ENCODE results near the gene VDAC2. TPM values are rescaled to one million over a fixed set of nuclear protein-coding genes. Genes with fewer than 3 reads are reported as not detected.

VDAC2 gene
- total RNA-seq, 1 donor, result 110 TPM

DNA sequence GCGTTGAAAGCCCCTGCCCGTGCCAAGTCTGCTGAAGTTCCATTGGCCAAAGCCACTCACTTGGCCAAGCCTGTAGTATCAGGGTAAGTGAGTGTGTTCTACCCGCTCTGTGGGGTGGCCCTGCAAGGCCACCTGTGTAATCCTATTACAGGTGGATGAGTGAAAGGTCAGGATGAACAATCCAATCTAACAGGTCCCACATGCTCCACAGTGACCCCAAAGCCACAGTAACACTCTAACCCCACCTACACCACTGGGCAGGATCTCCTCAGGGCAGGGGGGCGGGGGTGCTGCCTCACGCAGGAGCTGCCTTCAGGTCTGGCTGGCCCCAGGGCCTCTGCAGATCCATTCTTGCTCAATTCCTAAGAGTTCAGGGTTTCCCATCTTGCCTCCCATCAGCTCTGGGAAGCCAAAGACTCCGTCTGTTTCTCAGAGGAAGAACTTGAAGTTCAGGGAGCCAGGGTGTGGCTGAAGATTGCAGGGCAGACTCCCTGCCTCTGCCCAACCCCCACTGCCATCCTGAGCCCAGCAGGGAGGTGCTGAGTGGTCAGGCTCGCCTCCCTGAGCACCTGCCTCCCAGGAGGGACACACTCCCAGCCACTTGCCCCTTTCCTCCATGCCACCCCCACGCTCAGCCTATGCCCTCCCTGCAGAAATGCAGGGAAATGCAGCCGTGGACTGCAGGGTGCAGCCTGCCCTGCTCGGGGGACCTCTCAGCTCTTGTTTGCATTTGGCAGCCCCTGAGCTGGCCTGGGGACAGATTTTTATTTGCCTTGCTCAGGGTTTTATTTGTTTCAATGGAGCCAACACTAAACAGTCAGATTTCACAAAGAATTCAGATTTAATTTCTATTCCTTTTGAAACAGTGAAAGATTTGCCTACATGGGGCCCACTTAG is 35.0 kb downstream of the VDAC2 start:
- no peaks in the 10 kb centered on the region for H3K4me1 ChIP-seq (ENCODE audit: insufficient read depth, low read length)
- no peaks in the 10 kb centered on the region for H3K27me3 ChIP-seq (ENCODE audit: insufficient read depth, low read length)
- H3K9me3 ChIP-seq (ENCODE audit: low read depth, low read length), result no peaks in the 10 kb centered on the region

DNA sequence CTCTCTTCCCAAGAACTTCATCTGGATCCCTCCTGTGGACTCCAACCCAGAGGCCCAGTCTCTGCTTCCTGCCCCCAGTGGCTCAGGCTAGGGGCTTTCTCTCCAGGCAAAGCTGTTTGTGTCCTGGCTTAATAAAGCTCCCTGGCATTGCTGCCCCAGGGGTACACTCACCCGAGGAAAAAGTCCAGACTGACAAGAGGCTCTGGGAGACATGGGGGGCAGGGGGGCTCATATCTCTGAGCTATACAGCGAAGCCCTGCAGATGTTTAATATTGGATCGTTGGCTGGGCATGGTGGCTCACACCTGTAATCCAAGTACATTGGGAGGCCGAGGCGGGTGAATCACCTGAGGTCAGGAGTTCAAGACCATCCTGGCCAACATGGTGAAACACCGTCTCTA is 35.9 kb downstream of the VDAC2 start:
- Histone ChIP-seq H3K4me1 (ENCODE audit: insufficient read depth, low read length) (no peaks in the 10 kb centered on the region), H3K4me3 (ENCODE audit: low read length) (no peak overlapping the region), H3K27me3 (ENCODE audit: insufficient read depth, low read length) (no peaks in the 10 kb centered on the region), H3K9me3 (ENCODE audit: low read depth, low read length) (no peaks in the 10 kb centered on the region)

More for the DNA sequence above, 35.0 kb downstream of the VDAC2 start:
- H3K4me3 ChIP-seq (ENCODE audit: low read length), result no peak overlapping the region

DNA sequence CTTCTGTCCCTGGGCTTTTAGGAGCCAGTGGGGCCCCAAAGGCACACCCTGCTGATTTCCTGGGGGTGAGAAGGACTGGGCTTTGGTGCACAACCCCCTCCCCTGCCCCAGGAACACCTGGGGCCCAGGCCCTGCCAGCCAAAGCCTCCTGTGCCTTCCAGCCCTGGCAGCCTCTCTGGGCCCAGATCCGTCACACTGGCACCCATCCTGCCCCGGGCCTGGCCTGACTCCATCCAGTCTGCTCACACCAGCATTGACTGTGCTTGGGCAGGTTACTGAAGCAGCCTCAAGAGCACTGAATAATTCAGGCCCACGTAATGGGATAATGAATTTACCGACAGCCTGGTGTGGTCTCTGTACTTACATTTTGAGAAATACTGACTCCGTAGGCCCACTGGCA is 37.2 kb downstream of the VDAC2 start:
- H3K4me1 ChIP-seq (ENCODE audit: insufficient read depth, low read length), result no peaks in the 10 kb centered on the region
- peaks cover 3% of the 10 kb centered on the region for H3K9me3 ChIP-seq (ENCODE audit: low read depth, low read length)
- no peak overlapping the region for H3K4me3 ChIP-seq (ENCODE audit: low read length)
- no peaks in the 10 kb centered on the region for H3K27me3 ChIP-seq (ENCODE audit: insufficient read depth, low read length)

DNA sequence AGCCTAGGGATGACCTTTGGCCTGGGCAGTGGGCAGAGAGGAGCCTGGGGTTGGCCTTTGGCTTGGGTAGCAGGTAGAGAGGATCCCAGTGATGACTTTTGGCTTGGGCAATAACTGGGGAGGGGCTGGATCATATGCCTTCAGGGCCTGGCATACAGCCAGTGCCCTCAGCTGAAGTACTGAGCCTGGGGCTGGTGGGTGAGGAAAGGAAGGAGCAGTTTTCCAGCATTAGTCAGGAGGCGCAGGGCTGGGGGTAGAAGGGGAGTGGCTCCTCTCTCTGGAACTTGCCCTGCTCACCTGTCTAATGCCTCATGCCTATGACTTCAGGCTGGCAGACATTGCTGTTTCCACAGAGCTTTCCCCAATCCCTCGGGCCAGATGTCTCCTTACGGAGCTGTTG is 40.3 kb downstream of the VDAC2 start:
- H3K4me3 ChIP-seq (ENCODE audit: low read length), result no peak overlapping the region
- H3K27me3 ChIP-seq (ENCODE audit: insufficient read depth, low read length), result no peaks in the 10 kb centered on the region
- no peaks in the 10 kb centered on the region for H3K4me1 ChIP-seq (ENCODE audit: insufficient read depth, low read length)
- H3K9me3 ChIP-seq (ENCODE audit: low read depth, low read length), result peaks cover 21% of the 10 kb centered on the region

DNA sequence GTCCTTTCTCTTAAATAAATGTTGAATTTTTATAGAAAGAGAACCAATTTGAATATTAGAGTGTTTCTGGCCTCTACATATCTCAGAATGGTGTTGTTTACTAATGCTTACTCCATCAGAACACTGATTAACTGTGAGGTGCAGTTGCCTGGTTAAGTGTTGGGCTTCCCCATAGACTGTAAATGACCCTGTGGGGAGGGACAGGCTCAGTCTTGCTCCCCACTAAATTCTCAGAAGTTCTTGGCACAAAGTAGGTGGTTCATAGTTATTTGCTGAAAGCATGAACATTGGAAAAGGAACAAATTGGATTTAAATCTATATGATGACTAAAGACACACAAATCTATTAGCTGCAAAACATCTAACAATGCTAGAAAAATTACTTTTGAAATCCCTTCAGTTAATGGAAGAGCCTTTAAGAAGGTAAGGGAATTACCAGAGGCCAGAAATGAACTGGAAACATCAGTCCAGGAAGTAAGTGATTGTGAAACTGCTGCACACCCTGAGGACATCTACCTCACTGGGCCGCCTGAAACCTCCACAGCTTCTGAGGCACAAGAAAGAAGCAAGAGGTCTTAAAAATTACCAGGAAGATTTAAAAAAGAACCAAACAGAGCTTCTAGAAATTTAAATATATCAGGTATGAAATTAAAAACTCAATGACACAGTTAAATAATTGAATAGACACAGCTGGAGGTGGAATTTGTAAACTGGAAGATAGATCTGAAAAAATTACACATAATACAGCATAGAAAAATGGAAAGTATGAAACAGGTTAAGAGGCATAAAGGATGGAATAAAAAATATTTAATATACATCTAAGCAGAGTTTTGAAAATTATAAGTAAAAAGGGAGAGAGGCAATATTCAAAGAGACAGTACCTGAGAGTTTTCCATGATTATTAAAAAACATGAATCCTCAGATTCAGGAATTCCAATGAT is 43.0 kb downstream of the VDAC2 start:
- Histone ChIP-seq H3K4me3 (ENCODE audit: low read length) (no peak overlapping the region), H3K9me3 (ENCODE audit: low read depth, low read length) (peaks cover 21% of the 10 kb centered on the region), H3K27me3 (ENCODE audit: insufficient read depth, low read length) (no peaks in the 10 kb centered on the region), H3K4me1 (ENCODE audit: insufficient read depth, low read length) (no peaks in the 10 kb centered on the region)

DNA sequence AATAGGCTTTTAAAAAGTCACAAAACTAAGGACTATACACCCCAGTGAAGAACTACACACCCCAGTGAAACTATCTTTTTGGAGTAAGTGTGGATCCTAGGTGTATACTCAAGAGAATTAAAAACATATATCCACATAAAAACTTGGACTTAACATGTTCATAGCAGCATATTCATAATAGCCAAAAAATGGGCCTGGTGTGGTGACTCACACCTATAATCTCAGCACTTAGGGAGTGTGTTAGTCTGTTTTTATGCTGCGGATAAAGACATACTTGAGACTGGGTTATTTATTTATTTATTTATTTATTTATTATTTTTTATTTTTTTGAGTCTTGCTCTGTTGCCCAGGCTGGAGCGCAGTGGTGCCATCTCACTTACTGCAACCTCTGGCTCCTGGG is 44.1 kb downstream of the VDAC2 start:
- no peaks in the 10 kb centered on the region for H3K4me1 ChIP-seq (ENCODE audit: insufficient read depth, low read length)
- no peak overlapping the region for H3K4me3 ChIP-seq (ENCODE audit: low read length)
- H3K27me3 ChIP-seq (ENCODE audit: insufficient read depth, low read length), result no peaks in the 10 kb centered on the region
- H3K9me3 ChIP-seq (ENCODE audit: low read depth, low read length), result peaks cover 21% of the 10 kb centered on the region

DNA sequence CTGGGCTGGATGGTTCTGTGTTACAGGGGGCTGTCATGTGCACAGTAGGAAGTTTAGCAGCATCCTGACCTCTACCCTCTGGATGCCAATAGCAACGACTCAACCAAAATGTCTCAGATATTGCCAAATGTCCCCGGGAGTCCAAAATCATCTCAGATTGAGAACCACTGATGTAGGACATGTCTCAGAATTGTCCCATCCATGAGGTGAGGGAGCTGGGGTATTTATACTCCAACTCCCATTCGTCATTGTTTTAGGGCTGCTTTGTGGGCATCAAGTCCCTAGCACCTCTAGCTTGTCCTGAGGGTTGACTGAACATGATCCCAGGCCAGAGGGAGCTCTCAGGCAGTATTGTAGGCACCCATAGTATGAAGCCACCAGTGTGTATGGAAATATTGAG is 50.4 kb downstream of the VDAC2 start:
- H3K27me3 ChIP-seq (ENCODE audit: insufficient read depth, low read length), result no peaks in the 10 kb centered on the region
- no peak overlapping the region for H3K4me3 ChIP-seq (ENCODE audit: low read length)
- no peaks in the 10 kb centered on the region for H3K9me3 ChIP-seq (ENCODE audit: low read depth, low read length)
- H3K4me1 ChIP-seq (ENCODE audit: insufficient read depth, low read length), result no peaks in the 10 kb centered on the region

DNA sequence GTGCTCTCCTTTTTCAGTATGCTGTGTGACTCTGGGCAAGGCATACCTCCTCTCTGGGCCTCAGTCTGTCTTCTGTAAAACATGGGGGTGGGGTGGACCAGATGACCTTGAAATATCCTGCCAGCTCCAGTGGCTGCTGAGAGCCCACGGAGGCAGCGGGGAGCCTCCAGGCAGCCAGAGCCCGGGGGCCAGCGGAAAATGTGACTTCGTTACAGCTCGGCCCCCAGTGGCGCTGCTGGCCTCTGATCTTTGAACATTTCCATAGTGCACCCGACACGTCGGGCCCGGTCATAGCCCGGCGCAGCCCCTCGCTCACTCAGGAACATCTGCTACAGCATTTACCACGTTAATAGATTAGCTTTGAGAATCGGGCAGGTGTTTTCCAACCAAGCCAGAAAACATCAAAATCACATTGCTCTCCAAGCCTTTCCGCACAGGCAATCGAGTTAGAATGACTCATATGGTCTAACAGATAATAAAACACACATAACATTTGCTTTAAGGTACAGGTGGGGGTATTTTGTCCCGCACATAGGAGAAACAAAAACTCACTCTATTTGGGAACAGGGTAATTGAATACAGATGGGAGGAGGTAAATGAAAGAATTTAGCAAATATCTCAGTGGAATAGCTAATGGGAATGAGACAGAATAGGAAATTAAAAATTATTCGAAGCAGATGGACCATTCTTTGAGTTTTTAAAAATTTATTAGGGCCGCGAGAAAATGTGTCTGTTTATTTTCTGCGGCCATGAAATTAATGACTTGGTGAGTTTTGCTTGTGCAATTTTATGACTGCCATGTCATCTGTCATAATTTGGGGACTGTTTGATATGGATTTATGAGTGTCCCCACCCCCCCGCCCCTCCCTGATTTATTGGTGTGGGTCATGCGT is 51.5 kb downstream of the VDAC2 start:
- Histone ChIP-seq H3K9me3 (ENCODE audit: low read depth, low read length) (no peaks in the 10 kb centered on the region), H3K27me3 (ENCODE audit: insufficient read depth, low read length) (no peaks in the 10 kb centered on the region), H3K4me1 (ENCODE audit: insufficient read depth, low read length) (no peaks in the 10 kb centered on the region), H3K4me3 (ENCODE audit: low read length) (no peak overlapping the region)

DNA sequence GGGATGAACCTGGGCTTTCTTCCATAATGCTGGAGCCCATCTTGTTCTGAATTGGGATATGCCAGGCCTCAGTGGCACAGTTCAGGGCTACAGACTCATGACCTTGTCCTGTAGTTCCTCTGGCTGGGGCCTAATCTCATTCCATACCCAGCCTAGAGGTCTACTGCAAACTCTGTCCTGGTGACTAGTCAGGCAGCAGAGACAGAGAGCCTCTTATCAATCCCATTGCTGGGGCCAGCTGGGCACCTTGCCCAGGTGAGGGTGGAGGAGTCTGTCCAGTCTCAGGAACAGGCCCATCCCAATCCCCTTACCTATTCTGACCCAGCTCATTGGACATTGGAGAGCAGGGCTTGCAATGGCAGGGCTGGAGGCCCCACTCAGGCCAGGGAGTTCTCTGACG is 53.2 kb downstream of the VDAC2 start:
- Histone ChIP-seq H3K27me3 (ENCODE audit: insufficient read depth, low read length) (no peaks in the 10 kb centered on the region), H3K4me1 (ENCODE audit: insufficient read depth, low read length) (no peaks in the 10 kb centered on the region), H3K9me3 (ENCODE audit: low read depth, low read length) (no peaks in the 10 kb centered on the region), H3K4me3 (ENCODE audit: low read length) (no peak overlapping the region)

DNA sequence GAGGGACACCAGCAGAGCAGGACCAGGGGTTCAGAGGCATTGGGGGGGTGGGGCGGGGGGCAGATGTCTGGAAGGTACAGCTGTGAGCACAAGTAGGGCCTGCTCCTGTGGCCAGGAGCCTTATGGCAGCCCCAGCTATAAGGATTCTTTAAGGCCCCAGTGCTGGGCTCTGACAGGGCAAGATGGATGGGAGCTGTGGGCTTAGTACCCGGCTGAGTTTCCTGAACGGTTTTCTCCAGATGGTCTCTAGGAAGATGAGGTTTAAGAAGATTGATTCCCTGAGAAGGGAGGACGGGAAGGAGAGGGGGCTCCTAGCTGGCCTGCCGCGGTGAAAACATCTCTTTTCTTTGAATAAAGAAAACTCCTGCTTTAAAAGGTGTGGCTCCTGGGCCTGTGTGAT is 55.3 kb downstream of the VDAC2 start:
- Histone ChIP-seq H3K4me1 (ENCODE audit: insufficient read depth, low read length) (no peaks in the 10 kb centered on the region), H3K4me3 (ENCODE audit: low read length) (no peak overlapping the region), H3K9me3 (ENCODE audit: low read depth, low read length) (no peaks in the 10 kb centered on the region), H3K27me3 (ENCODE audit: insufficient read depth, low read length) (no peaks in the 10 kb centered on the region)

DNA sequence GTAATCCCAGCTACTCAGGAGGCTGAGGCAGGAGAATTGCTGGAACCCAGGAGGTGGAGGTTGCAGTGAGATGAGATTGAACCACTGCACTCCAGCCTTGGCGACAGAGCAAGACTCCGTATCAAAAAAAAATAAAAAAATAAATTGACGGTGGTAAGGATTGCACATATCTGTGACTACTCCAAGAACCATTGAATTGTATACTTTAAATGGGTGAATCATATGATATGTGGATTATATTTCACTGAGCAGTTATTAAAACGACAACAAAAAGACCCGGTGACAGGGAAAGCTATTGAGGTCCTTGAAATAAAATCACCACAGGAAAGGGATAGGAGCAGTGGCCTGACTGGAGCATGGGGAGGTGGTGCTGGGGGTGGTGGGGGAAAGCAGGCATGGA is 56.3 kb downstream of the VDAC2 start:
- H3K27me3 ChIP-seq (ENCODE audit: insufficient read depth, low read length), result no peaks in the 10 kb centered on the region
- H3K9me3 ChIP-seq (ENCODE audit: low read depth, low read length), result no peaks in the 10 kb centered on the region
- no peak overlapping the region for H3K4me3 ChIP-seq (ENCODE audit: low read length)
- H3K4me1 ChIP-seq (ENCODE audit: insufficient read depth, low read length), result no peaks in the 10 kb centered on the region

DNA sequence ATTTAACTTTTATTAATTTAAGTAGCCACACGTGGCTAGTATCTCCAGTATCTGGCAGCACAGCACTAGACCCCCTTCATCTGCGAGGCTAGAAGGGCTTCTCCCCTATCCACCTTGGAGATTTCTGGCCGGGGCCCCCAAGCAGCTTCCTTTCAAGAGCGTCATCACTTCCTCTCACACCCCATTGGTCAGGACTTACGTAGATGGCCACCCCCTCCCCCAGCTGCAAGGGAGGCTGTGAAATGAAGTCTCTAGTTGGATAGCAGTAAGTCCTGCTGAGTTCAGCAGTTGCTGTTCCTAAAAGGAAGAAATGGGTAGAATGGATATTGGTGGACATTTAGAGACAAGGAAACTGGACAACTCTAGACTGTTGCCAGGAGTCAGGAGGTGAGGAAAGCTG is 59.0 kb downstream of the VDAC2 start:
- no peaks in the 10 kb centered on the region for H3K9me3 ChIP-seq (ENCODE audit: low read depth, low read length)
- no peaks in the 10 kb centered on the region for H3K27me3 ChIP-seq (ENCODE audit: insufficient read depth, low read length)
- H3K4me3 ChIP-seq (ENCODE audit: low read length), result no peak overlapping the region
- H3K4me1 ChIP-seq (ENCODE audit: insufficient read depth, low read length), result no peaks in the 10 kb centered on the region

DNA sequence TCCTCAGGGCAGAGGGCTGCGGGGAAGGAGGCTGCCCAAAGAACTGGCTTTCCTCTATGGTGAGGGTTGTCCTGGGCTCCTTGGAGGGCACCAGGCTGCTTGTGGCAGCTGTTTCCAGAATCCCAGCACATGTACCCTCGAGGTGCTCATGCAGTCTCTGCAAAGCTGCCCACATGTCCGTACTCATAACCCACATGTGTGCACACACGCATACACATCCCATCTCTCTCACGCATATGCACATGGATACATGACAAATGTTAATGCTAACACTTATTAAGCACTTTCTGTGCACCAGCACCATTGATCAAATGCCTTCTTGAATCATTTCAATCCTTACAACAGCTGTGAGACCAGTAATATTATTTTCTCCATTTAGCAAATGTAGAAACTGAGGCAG is 61.5 kb downstream of the VDAC2 start:
- Histone ChIP-seq H3K27me3 (ENCODE audit: insufficient read depth, low read length) (no peaks in the 10 kb centered on the region), H3K4me1 (ENCODE audit: insufficient read depth, low read length) (no peaks in the 10 kb centered on the region), H3K9me3 (ENCODE audit: low read depth, low read length) (no peaks in the 10 kb centered on the region), H3K4me3 (ENCODE audit: low read length) (no peak overlapping the region)

DNA sequence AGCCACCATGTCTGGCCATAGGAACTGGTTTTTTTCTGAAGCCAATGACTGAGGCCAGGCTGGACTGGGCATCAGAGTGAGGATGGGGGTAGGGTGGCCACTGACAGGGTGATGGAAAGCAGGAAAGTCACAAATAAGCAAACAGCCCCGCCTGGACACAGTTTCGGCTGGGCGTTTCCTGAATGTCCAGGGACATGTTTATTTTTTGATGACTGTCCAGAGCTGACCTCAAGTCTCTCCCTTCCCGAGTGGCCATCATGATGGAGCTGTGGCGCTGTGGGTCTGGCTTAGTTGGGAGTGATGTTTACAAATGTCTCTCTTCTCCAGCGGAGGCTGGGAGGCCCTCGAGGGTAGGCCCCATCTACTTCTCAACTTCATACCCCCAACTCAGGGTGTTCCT is 62.3 kb downstream of the VDAC2 start:
- no peak overlapping the region for H3K4me3 ChIP-seq (ENCODE audit: low read length)
- H3K9me3 ChIP-seq (ENCODE audit: low read depth, low read length), result no peaks in the 10 kb centered on the region
- no peaks in the 10 kb centered on the region for H3K27me3 ChIP-seq (ENCODE audit: insufficient read depth, low read length)
- no peaks in the 10 kb centered on the region for H3K4me1 ChIP-seq (ENCODE audit: insufficient read depth, low read length)
